Measurements from ENCODE around the gene ZNF425.
A peak's percentile ranks its signal among the peaks of the same experiment; 100 is the strongest.
"Not testable (repeated sequence)": the region's sequence is repeated elsewhere in the genome, so short reads cannot be mapped to it uniquely, and the experiment has no call there.

The ZNF425 gene

DNA sequence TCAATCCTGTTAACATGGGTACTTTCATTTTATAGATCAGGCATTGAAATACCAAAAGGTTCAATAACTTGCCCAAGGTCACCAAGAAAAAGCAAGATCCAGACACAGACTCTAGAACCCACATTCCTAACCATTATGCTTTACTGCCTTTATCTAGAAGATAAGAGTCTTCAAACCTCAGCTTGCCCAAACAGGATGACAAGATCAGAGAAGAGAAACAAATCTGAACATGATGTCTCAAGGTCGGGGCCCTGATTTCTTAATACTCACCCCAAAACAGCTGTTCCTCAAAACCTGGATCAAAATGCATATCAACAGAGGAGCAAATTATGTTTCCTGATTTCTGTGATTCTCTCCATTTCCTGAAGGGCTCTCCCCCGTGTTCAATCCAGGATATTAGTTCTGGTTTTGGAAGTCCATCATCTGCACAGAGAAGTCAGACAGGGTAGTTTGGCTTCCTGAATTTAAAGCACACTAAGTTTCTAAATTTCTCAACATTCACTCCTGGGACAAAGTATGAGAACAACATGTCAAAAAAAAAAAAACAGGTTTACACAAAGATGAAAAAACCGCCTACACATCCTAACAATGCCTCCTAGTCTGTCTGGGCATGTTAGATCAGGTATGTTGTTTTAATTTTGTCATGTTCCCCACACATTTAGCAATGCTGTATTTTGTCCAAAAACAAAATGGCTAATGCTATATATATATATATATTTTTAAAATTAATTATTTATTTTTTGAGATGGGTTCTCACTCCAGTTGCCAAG is 51.8 kb downstream of the ZNF425 start:
- no peak for DNase-seq (ENCODE audit: low read depth in 2 of 2)

DNA sequence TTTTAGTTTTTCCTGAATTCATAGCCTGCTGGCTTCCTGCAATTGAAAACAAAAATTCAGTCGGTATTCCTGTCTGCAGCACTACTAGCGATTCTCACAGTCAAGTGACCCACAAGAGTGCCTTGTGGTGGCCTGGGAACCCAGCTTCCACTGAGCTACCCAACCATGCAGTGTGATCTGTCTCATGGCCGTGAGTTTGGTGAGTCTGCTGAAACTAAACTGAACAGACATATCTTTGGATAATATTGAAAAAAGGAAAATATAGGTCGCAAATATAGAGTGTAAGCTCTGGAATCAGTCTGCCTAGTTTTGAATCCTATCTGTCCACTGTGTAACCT is 53.7 kb downstream of the ZNF425 start:
- DNase-seq (ENCODE audit: low read depth in 2 of 2): no peak

DNA sequence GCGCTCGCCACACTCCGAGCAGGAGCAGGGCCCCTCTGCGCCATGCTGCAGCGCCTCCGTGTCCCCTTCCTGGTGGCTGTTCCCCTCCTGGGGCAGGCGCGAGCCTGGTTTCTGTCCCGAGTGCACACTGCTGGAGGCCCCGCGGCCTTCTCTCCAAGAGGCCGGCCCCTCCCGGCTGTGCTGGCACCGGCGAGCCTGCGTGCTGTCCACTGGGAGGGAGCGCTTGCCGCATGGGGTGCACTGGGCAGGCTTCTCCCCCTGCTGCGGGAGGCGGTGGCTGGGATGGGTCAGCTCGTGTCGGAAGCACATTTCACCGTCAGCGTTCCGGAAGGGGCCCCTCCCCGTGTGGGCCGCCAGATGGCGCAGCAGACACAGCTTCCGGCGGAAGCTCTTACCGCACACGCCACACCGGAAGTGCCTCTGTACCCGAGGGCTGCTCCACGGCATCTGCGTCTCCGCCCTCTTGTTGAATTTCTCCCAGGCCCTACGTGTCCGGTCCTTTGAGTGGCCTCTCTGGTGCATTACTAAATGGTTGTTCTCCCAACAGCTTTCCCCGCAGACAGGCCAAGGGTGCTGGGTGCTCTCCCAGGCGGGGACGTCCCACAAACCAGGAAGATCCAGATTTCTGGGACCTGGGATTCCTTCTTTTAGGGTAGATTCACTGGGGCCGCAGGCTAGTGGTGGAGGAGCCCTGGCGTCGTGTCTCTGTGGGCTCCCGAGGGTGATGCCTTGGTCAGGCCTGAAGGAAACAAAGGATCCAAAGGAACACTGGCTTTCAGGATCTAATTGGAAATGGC is 54.3 kb downstream of the ZNF425 start:
- DNase-seq (ENCODE audit: low read depth in 2 of 2): peak; percentile 27 to 33

DNA sequence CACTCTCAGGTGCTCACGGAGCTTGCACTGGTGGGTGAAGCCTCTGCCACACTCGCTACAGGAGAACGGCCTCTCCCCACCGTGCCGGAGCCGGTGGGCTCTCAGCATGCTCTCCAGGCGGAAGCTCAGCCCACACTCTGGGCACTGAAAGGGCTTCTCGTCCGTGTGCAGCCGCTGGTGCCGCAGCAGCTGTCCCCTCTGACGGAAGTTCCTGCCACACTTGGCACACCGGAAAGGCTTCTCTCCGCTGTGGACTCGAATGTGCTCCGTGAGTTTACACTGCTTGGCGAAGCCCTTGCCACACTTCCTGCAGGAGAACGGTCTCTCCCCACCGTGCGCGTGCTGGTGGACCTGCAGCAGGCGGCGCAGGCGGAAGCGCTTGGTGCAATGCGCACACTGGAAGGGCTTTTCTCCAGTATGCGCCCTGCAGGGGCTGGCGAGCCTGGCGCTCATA is 54.9 kb downstream of the ZNF425 start:
- DNase-seq (ENCODE audit: low read depth in 2 of 2): no peak

DNA sequence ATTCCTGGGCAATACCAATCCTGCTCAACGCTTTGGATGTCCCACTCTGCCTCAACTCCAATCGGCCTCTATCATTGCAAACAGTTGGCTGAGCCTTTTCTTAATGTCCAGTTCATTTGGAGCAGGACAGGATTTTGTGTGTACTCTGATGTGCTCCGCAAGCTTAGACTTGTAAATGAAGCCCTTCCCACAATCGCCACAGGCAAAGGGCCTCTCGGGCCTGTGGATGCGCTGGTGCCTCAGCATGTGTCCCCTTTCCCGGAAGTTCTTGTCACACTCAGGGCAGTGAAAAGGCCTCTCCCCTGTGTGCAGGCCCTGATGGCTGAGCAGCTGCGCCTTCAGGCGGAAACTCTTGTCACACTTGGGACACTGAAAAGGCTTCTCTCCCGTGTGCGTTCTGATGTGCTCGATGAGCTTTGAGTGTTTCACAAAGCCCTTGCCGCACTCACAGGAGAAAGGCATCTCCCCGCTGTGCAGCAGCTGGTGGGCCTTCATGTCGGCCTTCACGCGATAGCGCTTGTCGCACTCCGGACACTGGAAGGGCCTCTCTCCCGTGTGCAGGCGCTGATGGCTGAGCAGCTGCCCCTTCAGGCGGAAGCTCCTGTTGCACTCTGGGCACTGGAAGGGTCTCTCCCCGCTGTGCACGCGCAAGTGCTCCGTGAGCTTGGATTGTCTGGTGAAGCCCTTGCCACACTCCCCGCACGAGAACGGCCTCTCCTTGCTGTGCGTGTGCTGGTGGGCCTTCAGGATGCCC is 55.6 kb downstream of the ZNF425 start:
- DNase-seq (ENCODE audit: low read depth in 2 of 2): no peak

DNA sequence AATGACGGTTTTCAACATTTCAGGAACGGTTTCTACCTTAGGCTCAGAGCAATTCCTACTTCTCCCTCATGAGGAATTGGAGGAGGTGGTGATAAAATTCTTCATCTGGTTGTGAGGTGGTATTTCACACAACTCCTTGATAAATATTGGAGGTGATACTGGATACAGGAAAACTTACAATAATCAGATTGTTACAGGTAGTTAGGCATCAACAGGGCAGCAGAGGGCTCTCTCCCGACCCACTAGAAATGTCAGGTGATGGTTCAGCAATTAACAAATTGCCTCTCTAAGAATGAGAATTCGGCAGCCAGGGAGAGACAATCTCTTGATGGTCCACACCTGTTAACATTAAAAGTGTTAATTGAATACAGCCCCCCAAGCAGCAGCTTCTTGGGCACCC is 58.3 kb downstream of the ZNF425 start:
- no peak for DNase-seq (ENCODE audit: low read depth in 2 of 2)

DNA sequence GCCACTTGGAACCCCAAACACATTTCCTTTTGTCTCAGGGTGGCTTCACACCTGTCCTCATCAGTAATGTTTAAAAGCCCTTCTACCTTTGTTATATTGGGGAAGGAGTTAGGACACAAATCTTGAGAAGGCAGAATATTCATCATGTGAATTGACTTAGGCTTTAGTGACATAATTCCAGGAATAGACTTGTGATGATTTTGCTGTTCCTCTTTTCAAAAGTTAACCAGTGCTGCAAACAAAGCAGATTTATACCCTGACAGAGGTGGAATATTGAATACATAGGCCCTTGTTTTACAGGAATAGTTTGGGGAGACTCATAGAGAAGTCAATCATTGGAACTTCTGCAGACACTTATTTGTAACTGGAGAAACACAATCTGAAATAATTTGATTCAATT is 62.6 kb downstream of the ZNF425 start:
- no peak for DNase-seq (ENCODE audit: low read depth in 2 of 2)

DNA sequence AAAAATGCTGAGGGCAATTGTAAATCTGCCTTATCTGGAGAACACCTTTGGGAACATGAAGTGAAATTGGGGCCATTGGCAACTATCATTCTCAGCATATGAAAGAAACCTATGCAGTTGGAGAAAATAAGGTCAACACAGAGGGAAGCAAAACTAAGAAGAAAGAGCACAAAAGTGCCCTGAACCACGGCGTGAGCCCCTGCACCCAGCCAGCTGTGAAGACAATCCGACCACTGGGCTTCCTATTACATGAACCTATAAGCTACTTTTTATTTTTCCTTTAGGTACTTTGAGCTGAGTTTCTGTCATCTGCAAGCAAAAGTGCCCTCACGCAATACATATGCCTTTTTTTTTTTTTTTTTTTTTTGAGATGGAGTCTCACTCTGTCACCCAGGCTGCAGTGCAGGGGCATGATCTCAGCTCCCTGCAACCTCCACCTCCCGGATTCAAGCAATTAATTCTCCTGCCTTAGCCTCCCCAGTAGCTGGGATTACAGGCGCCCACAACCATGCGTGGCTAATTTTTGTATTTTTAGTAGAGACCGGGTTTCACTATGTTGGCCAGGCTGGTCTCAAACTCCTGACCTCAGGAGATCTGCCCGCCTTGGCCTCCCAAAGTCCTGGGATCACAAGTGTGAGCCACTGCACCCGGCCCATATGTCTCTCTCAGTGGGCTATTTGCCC is 63.8 kb downstream of the ZNF425 start:
- not testable (repeated sequence) for DNase-seq (ENCODE audit: low read depth in 2 of 2)

DNA sequence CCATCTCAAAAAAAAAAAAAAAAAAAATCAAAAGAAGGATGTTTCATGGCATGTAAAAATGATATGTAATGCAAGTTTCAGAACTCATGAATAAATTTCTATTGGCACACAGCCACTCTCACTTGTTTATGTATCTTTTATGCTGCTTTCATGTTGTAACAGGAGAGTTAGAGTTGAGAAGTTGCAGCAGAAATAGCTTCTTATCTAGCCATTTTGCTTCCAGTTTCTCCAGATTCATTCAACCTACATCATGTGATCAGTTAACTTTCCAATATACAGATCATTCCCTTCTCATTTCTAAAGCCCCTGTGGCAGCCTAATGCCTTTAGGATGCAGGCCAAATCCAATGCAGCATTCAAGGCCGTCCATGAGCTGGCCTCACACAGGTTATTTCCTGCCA is 66.0 kb downstream of the ZNF425 start:
- DNase-seq (ENCODE audit: low read depth in 2 of 2): no peak

DNA sequence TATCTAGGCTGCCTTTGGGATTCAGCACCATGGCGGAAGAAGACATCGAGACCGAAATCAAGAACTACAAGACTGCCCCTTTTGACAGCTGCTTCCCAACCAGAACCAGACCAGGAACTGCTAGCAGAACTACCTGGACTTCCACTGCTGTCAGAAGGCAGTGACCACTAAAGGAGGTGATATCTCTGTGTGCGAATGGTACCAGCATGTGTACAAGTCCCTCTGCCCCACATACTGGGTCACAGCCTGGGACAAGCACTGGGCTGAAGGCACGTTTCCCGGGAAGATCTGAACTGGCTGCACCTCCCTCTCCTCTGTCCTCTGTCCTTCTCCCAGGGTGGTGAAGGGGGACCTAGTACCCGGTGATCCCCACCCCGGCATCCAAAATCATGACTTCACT is 72.2 kb downstream of the ZNF425 start:
- no peak for DNase-seq (ENCODE audit: low read depth in 2 of 2)

DNA sequence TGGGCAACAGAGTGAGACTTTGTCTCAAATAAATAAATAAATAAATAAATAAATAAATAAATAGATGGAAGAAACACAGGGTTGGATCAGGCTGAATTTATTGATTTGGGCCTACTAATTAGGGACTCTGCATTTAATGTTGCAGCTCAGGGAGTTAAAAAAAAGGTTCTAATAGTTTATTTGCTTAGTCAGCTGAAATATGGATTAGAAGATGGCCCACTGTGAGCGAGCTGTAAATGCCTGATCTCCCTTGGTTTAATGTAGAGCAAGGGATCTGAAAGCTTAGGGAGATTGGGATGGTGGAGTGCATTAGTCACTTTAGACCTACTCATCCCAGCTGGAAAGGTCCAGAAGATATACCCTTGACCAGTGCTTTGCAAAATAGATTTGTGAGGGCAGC is 72.7 kb downstream of the ZNF425 start:
- no peak for DNase-seq (ENCODE audit: low read depth in 2 of 2)

Measured in stimulated activated CD8-positive, alpha-beta memory T cell treated with anti-CD3 and anti-CD28 coated beads, Interleukin-2, amount 100 ng/mL, for 48 hours (primary cell).